ENCODE measurements around the gene ABCC1.

DNA sequence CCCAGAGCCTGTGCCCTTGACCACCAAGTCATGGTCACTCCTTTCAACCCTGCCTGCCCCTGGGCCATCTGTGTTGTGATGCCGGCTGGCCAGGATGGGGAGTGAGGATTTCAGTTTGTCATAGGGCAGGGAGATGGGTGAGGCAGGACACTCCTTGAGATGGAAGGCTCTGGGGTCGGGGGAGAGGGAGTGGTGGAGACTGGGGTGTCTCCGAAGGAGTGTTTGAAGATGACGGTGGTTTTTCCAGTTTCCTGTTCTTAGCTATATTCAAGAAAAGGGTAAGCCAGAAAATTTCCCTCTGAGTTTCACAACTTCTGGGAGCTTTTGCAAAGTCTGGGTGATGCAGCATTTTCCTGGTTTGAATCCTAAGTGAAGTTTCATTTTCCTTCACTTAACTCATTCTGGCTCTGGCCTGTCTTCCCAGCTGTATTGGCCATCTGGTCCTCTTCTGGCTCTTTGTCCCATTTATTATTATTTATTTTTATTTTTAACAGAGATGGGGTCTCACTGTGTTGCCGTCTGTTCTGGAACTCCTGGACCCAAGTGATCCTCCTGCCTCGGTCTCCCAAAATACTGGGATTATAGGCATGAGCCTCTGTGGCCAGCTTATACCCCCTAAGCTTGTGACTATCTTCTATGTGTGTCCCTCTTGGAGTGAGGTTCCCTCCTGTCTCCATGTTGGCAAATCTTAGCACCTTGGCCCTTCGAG lies 27.7 kb downstream of the ABCC1 start:
- no peak for TF ChIP-seq POLR2A (IDR thresholded peaks at IDR 0.05; ENCODE audit: low read length)
- TF ChIP-seq GATA1 (IDR thresholded peaks at IDR 0.05; ENCODE audit: low read depth, low read length) = no peak
